Astrocyte (in vitro differentiated cells and primary cell): ENCODE data around the gene PFKFB4. TPM values are rescaled to one million over a fixed set of nuclear protein-coding genes. Genes with fewer than 3 reads are reported as not detected.

Experiments used
- DNase-seq: peaks from one replicate; pipeline ENCODE4 v3.0.0-alpha.2; 2010; ENCODE audit warnings: low read depth
- FAIRE-seq: peaks from 2 replicates; lab custom pipeline; 2011; peaks lifted over from hg19 to GRCh38; lab: Jason Lieb, UNC
- H2AFZ ChIP-seq: 2 replicates; pipeline ENCODE4 v1.6.0; 2012; ENCODE audit warnings: low read depth, low read length, inconsistent platforms
- H3K27ac ChIP-seq: 2 replicates; pipeline ENCODE4 v1.5.1; 2011; ENCODE audit warnings: low read depth, low read length, inconsistent platforms
- H3K27me3 ChIP-seq: 2 replicates; pipeline ENCODE4 v1.6.0; 2011; ENCODE audit warnings: low read length, inconsistent platforms; ENCODE audit not compliant: insufficient read depth
- H3K36me3 ChIP-seq: 2 replicates; pipeline ENCODE4 v1.5.1; 2011; ENCODE audit warnings: low read length, inconsistent platforms; ENCODE audit not compliant: insufficient read depth
- H3K4me1 ChIP-seq: 2 replicates; pipeline ENCODE4 v1.5.1; 2011; ENCODE audit warnings: low read length, inconsistent platforms; ENCODE audit not compliant: insufficient read depth
- H3K4me2 ChIP-seq: 2 replicates; pipeline ENCODE4 v1.6.0; 2012; ENCODE audit warnings: low read length, inconsistent platforms
- H3K4me3 ChIP-seq: 2 replicates; pipeline ENCODE4 v1.5.1; 2011; ENCODE audit warnings: low read depth, mild to moderate bottlenecking, low read length, inconsistent platforms; ENCODE audit not compliant: insufficient read depth
- H3K79me2 ChIP-seq: 2 replicates; pipeline ENCODE4 v1.6.0; 2012; ENCODE audit warnings: mild to moderate bottlenecking, low read length, inconsistent platforms; ENCODE audit not compliant: insufficient read depth
- H3K9ac ChIP-seq: 2 replicates; pipeline ENCODE4 v1.6.0; 2012; ENCODE audit warnings: mild to moderate bottlenecking, low read length, inconsistent platforms
- H3K9me3 ChIP-seq: 2 replicates; pipeline ENCODE4 v1.5.1; 2012; ENCODE audit warnings: low read depth, mild to moderate bottlenecking, low read length, inconsistent platforms; ENCODE audit not compliant: insufficient read depth
- H4K20me1 ChIP-seq: 2 replicates; pipeline ENCODE4 v1.6.0; 2012; ENCODE audit warnings: low read length, inconsistent platforms; ENCODE audit not compliant: insufficient read depth
- H3K27ac Mint-ChIP-seq: one replicate; pipeline ENCODE4 v1.8.0; 2021; ENCODE audit warnings: mild to moderate bottlenecking, mixed read lengths; ENCODE audit not compliant: unreplicated experiment
- H3K27me3 Mint-ChIP-seq: one replicate; pipeline ENCODE4 v1.8.0; 2021; ENCODE audit warnings: low read depth, mixed read lengths; ENCODE audit not compliant: unreplicated experiment
- H3K36me3 Mint-ChIP-seq: one replicate; pipeline ENCODE4 v1.8.0; 2021; ENCODE audit warnings: low read depth, mixed read lengths; ENCODE audit not compliant: unreplicated experiment
- H3K4me1 Mint-ChIP-seq: one replicate; pipeline ENCODE4 v1.8.0; 2021; ENCODE audit warnings: low read depth, mixed read lengths; ENCODE audit not compliant: unreplicated experiment
- H3K4me3 Mint-ChIP-seq: one replicate; pipeline ENCODE4 v1.8.0; 2021; ENCODE audit warnings: mild to moderate bottlenecking, moderate library complexity, mixed read lengths; ENCODE audit not compliant: unreplicated experiment
- H3K9me3 Mint-ChIP-seq: one replicate; pipeline ENCODE4 v1.8.0; 2021; ENCODE audit warnings: mild to moderate bottlenecking, mixed read lengths; ENCODE audit not compliant: unreplicated experiment
- CTCF ChIP-seq: IDR thresholded peaks from 2 replicates; pipeline ENCODE4 v1.5.1; 2011; ENCODE audit warnings: low read depth, mild to moderate bottlenecking, inconsistent platforms, low read length, moderate library complexity; ENCODE audit not compliant: insufficient read depth
- EZH2 ChIP-seq: IDR thresholded peaks from 2 replicates; pipeline ENCODE4 v1.6.1; 2012; ENCODE audit warnings: mild to moderate bottlenecking, low read length, inconsistent platforms; ENCODE audit not compliant: insufficient read depth
- total RNA-seq: library from RNA; stranded (reverse); gene quantifications from 2 replicates; pipeline ENCODE4 v1.2.1, GENCODE V29; 2021

Gene PFKFB4
- total RNA-seq, 1 donor from 2014 or later = 27.8 TPM

- Histone ChIP-seq H3K27me3 (no peaks in the 10 kb centered on the region), H3K27ac (peak overlapping the region; percentile 76), H3K9me3 (no peaks in the 10 kb centered on the region), H3K36me3 (no peaks in the 10 kb centered on the region), H4K20me1 (peaks cover 8% of the 10 kb centered on the region), H3K4me2 (peak overlapping the region; percentile 51), H2AFZ (no peak overlapping the region), H3K4me3 (no peak overlapping the region), H3K79me2 (no peaks in the 10 kb centered on the region), H3K4me1 (peaks cover 67% of the 10 kb centered on the region), H3K9ac (peak overlapping the region; percentile 59)
- no peak for TF ChIP-seq CTCF
- TF ChIP-seq EZH2 = no peak
- H3K9me3 Mint-ChIP-seq = no peaks in the 10 kb centered on the region
- DNase-seq (no peak), FAIRE-seq (no peak)
- H3K4me1 Mint-ChIP-seq = peaks cover 32% of the 10 kb centered on the region
- no peak overlapping the region for H3K4me3 Mint-ChIP-seq
- H3K27me3 Mint-ChIP-seq = no peaks in the 10 kb centered on the region
- peaks cover 15% of the 10 kb centered on the region for H3K36me3 Mint-ChIP-seq
- no peak overlapping the region for H3K27ac Mint-ChIP-seq
Observed at GRCh38 chr3:48564667-48565066, 8.1 kb upstream of the PFKFB4 start.

DNA sequence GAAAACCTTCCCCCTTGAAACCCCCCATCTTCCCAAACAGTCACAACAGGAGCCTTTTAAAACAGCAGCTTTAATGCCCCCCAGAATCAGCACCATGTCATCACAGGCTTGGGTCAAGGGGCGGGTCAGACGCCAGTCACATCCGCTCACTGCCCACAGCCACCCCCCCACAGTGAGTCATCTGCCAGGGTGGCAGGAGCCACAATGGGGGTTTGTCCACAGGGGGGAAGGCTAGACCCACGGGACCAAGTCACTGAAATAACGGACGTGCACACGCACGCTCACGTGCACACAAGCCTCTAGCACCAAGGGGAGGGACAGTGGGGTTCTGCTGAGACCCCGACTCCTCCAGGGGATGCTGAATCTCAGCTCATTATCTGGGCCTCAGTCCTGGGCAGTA, 7.4 kb upstream of the PFKFB4 start:
- Mint-ChIP-seq H3K9me3 (no peaks in the 10 kb centered on the region), H3K4me1 (peaks cover 35% of the 10 kb centered on the region), H3K36me3 (peaks cover 15% of the 10 kb centered on the region), H3K4me3 (no peak overlapping the region), H3K27me3 (no peaks in the 10 kb centered on the region), H3K27ac (peak overlapping the region; percentile 87)
- H3K27ac ChIP-seq = peak overlapping the region; percentile 76
- peak overlapping the region; percentile 51 for H3K4me2 ChIP-seq
- DNase-seq = peak; percentile 57
- H3K4me3 ChIP-seq = no peak overlapping the region
- H3K79me2 ChIP-seq = peaks cover 6% of the 10 kb centered on the region
- H3K27me3 ChIP-seq = no peaks in the 10 kb centered on the region
- peak; percentile 87 for FAIRE-seq
- H2AFZ ChIP-seq = peak overlapping the region; percentile 51
- peak overlapping the region; percentile 59 for H3K9ac ChIP-seq
- H4K20me1 ChIP-seq = peaks cover 9% of the 10 kb centered on the region
- H3K9me3 ChIP-seq = no peaks in the 10 kb centered on the region
- H3K4me1 ChIP-seq = peaks cover 71% of the 10 kb centered on the region
- no peak for TF ChIP-seq EZH2
- TF ChIP-seq CTCF = no peak
- no peaks in the 10 kb centered on the region for H3K36me3 ChIP-seq

DNA sequence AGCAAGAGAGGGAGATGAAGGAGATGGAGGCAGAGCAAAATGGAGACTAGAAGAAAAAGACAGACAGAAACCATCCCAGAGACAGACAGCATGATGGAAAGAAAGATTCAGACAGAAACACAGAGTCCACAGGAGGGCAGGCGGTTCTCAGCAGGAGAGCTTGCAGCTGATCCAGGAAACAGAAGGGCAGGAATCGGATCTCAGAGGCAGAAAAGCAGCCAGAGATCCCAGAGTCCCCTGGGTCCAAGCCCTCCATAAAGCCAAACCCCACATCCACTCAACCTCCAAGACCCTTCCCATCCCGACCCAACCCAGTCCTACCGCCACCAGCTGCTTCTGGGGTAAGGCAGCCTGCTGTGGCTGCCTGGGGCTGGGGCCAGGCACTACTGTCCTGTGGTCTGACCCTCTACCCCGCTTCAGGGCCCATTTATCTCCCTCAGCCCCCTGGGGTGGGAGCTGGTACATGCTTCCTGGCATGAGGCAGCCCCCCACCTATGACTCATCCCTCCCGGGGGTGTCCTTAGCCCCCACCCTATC, 6.8 kb upstream of the PFKFB4 start, which contains the start of gene UCN2:
Gene UCN2, minus strand, starts transcription at position 400 of the 537 bp plus-strand sequence. CDS start 657 bp downstream, outside the sequence.
- no peak within 1 kb of the TSS for H3K4me3 Mint-ChIP-seq
- peaks cover 40% of the 10 kb centered on the region for H3K4me1 Mint-ChIP-seq
- no peaks in the 10 kb centered on the region for H3K9me3 Mint-ChIP-seq
- H3K27ac ChIP-seq = peak within 1 kb of the TSS; percentile 76
- no peaks in the 10 kb centered on the region for H3K36me3 ChIP-seq
- TF ChIP-seq EZH2 (no peak), CTCF (no peak)
- peak within 1 kb of the TSS; percentile 51 for H2AFZ ChIP-seq
- peak within 1 kb of the TSS; percentile 59 for H3K9ac ChIP-seq
- H3K79me2 ChIP-seq = peaks cover 11% of the 10 kb centered on the region
- H3K4me2 ChIP-seq = peak within 1 kb of the TSS; percentile 51
- peak within 1 kb of the TSS; percentile 87 for H3K27ac Mint-ChIP-seq
- H3K36me3 Mint-ChIP-seq = peaks cover 15% of the 10 kb centered on the region
- H3K27me3 ChIP-seq = no peaks in the 10 kb centered on the region
- DNase-seq = no peak
- H3K9me3 ChIP-seq = no peaks in the 10 kb centered on the region
- peaks cover 14% of the 10 kb centered on the region for H4K20me1 ChIP-seq
- peaks cover 71% of the 10 kb centered on the region for H3K4me1 ChIP-seq
- peak; percentile 26 for FAIRE-seq
- H3K4me3 ChIP-seq = no peak within 1 kb of the TSS
- no peaks in the 10 kb centered on the region for H3K27me3 Mint-ChIP-seq
